VCaP (cell line): ENCODE measurements around the gene CDK15.
"Not testable (repeated sequence)": the region's sequence is repeated elsewhere in the genome, so short reads cannot be mapped to it uniquely, and the experiment has no call there.

Source experiments
- H3K27ac ChIP-seq: fragments of 450-650 bp; 2 replicates; pipeline ENCODE4 v1.5.1; 2017
- TF ChIP-seq, protein P1 (sequence below): fragments of 450-650 bp; conservative IDR thresholded peaks from 2 replicates; pipeline ENCODE4 v1.5.1; 2017; ENCODE audit warnings: mild to moderate bottlenecking, moderate library complexity

CDK15 gene

DNA sequence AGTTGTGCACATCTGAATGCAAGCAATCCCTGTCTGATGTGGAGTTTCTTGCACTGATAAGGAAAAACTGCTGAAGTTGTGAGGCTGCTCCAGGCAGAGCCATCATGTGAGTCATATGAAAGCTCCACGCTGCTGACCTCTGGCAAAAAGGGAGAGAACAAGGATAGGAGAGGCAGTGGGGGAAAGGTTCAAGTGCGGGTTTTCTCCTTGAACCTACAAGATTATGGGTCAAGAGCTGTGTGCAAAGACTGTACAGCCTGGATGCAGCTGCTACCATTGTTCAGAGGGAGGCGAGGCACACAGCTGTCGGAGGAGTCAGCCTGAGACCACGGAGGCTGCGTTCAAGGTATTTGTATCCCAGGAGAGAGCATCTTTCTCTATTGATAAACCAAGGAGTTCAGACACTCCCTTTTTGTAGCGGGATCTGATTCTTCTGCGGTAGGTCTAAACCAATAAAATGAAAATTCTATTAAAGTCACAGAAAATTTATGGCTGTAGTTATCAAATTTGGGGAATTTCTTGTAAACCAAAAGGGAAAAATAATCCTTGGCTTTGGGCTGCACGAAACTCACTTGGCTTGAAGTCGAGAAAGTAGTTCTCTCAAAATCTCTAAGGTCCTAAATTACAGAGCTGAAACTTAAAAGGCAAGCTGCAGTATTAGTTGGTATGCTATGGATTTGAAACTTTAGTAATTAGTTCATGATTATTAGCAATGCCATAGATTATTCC is at the start of gene CDK15:
CDK15 (plus strand) TSS at position 96 of the 729 bp plus-strand sequence; CDS start at position 224, 128 bp downstream.
- no peak within 1 kb of the TSS for H3K27ac ChIP-seq
- TF ChIP-seq, protein P1, sequence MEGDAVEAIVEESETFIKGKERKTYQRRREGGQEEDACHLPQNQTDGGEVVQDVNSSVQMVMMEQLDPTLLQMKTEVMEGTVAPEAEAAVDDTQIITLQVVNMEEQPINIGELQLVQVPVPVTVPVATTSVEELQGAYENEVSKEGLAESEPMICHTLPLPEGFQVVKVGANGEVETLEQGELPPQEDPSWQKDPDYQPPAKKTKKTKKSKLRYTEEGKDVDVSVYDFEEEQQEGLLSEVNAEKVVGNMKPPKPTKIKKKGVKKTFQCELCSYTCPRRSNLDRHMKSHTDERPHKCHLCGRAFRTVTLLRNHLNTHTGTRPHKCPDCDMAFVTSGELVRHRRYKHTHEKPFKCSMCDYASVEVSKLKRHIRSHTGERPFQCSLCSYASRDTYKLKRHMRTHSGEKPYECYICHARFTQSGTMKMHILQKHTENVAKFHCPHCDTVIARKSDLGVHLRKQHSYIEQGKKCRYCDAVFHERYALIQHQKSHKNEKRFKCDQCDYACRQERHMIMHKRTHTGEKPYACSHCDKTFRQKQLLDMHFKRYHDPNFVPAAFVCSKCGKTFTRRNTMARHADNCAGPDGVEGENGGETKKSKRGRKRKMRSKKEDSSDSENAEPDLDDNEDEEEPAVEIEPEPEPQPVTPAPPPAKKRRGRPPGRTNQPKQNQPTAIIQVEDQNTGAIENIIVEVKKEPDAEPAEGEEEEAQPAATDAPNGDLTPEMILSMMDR: no peak

DNA sequence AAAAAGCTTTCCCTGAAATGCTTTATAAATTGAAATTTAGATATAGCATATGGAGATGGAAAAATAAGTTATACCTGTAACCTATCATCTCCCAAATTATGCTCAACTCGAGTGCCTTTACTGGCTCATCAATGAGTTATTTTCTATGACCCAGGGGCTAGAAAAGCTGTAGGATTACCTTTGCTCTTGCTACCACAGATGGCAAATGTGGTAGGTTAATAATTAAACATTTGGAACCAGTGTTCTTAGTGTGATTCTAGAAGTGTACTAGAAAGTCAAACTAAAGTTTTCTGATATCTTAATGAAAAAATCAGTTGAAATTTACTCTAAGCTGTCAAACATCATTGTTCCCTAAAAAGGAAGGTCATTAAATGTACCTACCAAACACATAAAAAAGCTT is 48.1 kb upstream of the CDK15 start:
- H3K27ac ChIP-seq: no peak overlapping the region
- TF ChIP-seq, protein P1: no peak

DNA sequence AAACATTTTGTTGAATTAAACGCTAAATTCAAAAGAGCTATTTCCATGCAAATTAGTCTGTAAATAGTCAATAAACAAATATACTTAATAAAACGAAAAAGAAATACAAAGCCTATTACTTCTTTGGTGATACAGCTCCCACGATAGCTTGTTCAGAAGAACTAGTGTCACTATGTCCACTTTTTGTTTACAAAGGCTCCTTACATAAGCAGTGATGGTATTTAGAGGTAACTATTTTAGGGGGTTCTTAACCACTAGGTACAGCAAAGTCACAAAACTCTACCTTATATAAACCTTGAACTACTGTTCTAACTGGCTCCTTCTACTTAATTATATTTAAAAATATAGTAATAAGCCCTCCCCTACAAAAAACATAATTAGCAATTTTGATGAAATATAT is 47.5 kb upstream of the CDK15 start:
- TF ChIP-seq, protein P1: no peak
- H3K27ac ChIP-seq: no peak overlapping the region

DNA sequence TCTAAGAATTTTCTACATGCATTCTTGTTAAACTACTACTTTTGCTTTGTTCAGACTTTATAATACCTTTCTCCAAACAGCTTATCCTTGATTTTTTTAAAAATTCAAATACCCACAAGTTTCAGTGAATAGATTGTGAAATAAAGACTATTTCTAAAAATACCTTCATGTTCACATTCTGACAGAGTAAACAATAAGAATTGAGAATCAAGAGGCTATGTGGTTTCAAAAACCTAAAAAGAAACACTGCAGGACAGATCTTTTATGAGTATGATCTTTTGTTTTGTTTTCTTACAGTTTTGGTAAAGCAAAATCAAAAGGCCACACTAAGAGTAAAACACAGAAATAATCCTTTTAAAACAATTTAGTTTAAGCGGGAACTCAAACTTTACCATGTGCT is 46.8 kb upstream of the CDK15 start:
- TF ChIP-seq, protein P1: no peak
- H3K27ac ChIP-seq: no peak overlapping the region

DNA sequence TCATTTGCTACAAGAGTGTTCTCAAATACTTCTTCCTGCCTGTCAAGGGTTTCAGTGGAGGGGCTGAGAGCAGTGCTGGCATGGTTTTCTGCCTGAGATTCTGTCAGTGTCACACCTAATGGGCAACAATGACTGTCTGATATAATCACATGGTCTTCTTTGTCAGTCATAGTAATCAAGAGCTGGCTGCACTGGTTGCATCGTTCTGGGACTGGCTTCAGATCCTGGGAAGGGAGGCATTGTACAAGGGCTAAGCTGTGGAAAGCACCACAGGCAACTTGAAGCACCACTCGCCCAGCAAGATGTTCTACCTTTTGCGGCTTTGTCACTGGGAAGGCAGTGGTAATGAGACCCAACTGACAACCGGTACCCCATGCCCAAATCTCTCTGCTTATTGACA is 45.2 kb upstream of the CDK15 start:
- TF ChIP-seq, protein P1: no peak
- H3K27ac ChIP-seq: no peak overlapping the region

DNA sequence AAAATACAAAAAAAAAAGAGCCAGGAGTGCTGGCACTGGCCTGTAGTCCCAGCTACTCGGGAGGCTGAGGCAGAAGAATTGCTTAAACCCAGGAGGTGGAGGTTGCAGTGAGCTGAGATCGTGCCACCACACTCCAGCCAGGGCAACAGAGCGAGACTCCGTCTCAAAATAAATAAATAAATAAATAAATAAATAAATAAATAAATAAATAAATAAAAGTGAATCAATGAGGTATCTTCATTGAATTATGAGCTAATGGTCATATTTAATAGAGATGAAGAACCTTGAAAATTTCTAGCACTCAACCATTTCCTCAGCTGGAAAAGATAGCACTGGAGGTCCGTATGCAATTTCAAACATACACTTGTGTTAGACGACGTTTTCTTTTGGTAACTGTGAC is 41.9 kb upstream of the CDK15 start:
- not testable (repeated sequence) for H3K27ac ChIP-seq

DNA sequence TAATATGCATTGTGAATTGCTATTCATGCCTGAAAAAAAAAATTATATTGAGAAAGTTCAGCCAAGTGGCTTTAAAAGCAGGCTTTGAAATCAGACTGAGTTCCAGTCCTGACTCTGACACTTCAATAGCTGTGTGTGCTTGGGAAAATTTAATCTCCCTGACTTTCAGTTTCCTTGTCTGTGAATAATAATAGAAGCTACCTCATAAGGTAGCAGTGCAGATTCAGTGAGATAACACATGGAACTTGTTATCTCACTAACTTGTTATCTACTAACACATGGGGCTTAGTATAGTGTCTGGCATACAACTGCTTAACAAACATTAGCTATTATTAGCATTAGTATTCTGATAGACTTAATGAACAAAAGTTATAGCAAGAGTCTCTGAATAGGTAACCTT is 40.5 kb upstream of the CDK15 start:
- no peak overlapping the region for H3K27ac ChIP-seq
- TF ChIP-seq, protein P1: no peak

DNA sequence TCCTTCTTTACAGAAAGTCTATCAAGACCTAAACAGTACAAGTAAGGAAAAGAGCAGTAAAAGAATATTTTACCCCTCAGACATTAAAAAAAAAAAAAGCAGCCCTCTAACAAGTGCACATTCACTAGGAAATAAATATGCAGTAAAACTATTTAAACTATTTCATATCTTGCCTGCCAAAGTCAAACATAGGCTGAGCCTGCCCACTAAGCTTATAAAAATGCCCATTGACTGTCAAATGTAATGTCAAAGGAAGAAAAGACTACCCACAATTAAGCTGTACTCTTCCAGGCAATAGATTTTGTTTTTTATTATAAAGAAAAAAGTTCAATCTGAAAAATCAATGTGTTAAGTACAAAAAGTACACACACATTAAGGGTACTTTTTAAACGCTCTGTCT is 37.4 kb upstream of the CDK15 start:
- no peak overlapping the region for H3K27ac ChIP-seq
- TF ChIP-seq, protein P1: no peak
